Esophagus muscularis mucosa (tissue), 4 donors: ENCODE measurements around the gene EMD. TPM values are rescaled to one million over a fixed set of nuclear protein-coding genes. Genes with fewer than 3 reads are reported as not detected.

Experiments used
- DNase-seq: peaks from one replicate; pipeline ENCODE4 v3.0.0-alpha.2; 2017; ENCODE audit errors: extremely low spot score
- H3K27ac ChIP-seq, 4 donors: fragments of 200-600 bp; sonication (generic); replicated peaks in 1 of 4; 1 replicate in 3 of 4; 2 replicates in 1 of 4; pipeline ENCODE4 v1.5.1; 2016 to 2019; ENCODE audit warnings: mild to moderate bottlenecking in 1 of 4
- H3K27me3 ChIP-seq, 4 donors: fragments of 200-600 bp; sonication (generic); one replicate each; pipeline versions ENCODE4 v1.5.1 to v1.6.0; 2016 to 2019
- H3K36me3 ChIP-seq, 4 donors: fragments of 200-600 bp; sonication (generic); one replicate each; pipeline ENCODE4 v1.5.1; 2016 to 2019
- H3K4me1 ChIP-seq, 4 donors: fragments of 200-600 bp; sonication (generic); one replicate each; pipeline ENCODE4 v1.5.1; 2016 to 2019
- H3K4me3 ChIP-seq, 4 donors: fragments of 200-600 bp; sonication (generic); 1 replicate in 2 of 4; 2 replicates in 2 of 4; pipeline ENCODE4 v1.5.1; 2016 to 2019; ENCODE audit warnings: mild to moderate bottlenecking in 4 of 4, moderate library complexity in 1 of 4
- H3K9me3 ChIP-seq, 4 donors: fragments of 200-600 bp; sonication (generic); 1 replicate in 3 of 4; 2 replicates in 1 of 4; pipeline ENCODE4 v1.5.1; 2016 to 2019
- CTCF ChIP-seq, 3 experiments: fragments of 200-600 bp in 2 of 3; fragments of 450-650 bp in 1 of 3; sonication (generic) in 2 of 3; IDR thresholded peaks; one replicate each; pipeline ENCODE4 v1.5.1; 2017 to 2019; ENCODE audit warnings: antibody characterized with exemption in 3 of 3, mild to moderate bottlenecking in 2 of 3, moderate library complexity in 1 of 3
- EP300 ChIP-seq: sonication (generic); formaldehyde crosslinking; IDR thresholded peaks from one replicate; pipeline ENCODE4 v1.6.1; 2017; ENCODE audit warnings: antibody characterized with exemption
- POLR2A ChIP-seq: fragments of 450-650 bp; IDR thresholded peaks from one replicate; pipeline ENCODE4 v1.6.1; 2017; ENCODE audit warnings: antibody characterized with exemption, moderate library complexity, mild to moderate bottlenecking, low read depth
- POLR2AphosphoS5 ChIP-seq, 2 donors: sonication (generic); formaldehyde crosslinking; IDR thresholded peaks; one replicate each; pipeline ENCODE4 v1.6.1; 2017; ENCODE audit warnings: antibody characterized with exemption in 2 of 2
- WGBS: methylation state at CpG from one replicate; pipeline ENCODE4 v1.1.5; 2018; 5-methylcytosine and 5-hydroxymethylcytosine counted together
- intact Hi-C: fragments of 100-400 bp; cut with DNase I; formaldehyde crosslinking; loops from one replicate; pipeline ENCODE4 v1.15.1; 2023
- total RNA-seq, 4 donors: library from RNA; depleted of rRNA; stranded (reverse); fragments of >200 nt; gene quantifications; one replicate each; pipeline versions ENCODE4 v1.1.0 to v1.2.1, GENCODE V29; 2016

The EMD gene
- total RNA-seq, 4 donors from 2014 or later, result 37.0 to 64.7 (median 57.7) TPM

- H3K9me3 ChIP-seq, result no peaks in the 10 kb centered on the region
- 54% methylated on average over 5 of the region's 5 CpGs for WGBS
- H3K27ac ChIP-seq, result peak overlapping the region; percentile 96 to 97 (median 97)
- peak overlapping the region; percentile 67 to 75 (median 74) for H3K4me3 ChIP-seq
- intact Hi-C loops, result no loop called here
- no peak for DNase-seq
- no peaks in the 10 kb centered on the region for H3K27me3 ChIP-seq
- H3K36me3 ChIP-seq, result peaks cover 9 to 24% (median 13%) of the 10 kb centered on the region in 4 donors
- no peak for TF ChIP-seq POLR2A
- peak in 1 of 2 donors; percentile 51 for TF ChIP-seq POLR2AphosphoS5 (IDR thresholded peaks at IDR 0.05)
- peaks cover 19 to 49% (median 42%) of the 10 kb centered on the region in 4 donors for H3K4me1 ChIP-seq
Observed at GRCh38 chrX:154372612-154373022, 6.5 kb upstream of the EMD start.

- no peak for DNase-seq
- H3K9me3 ChIP-seq, result no peaks in the 10 kb centered on the region
- WGBS, result 54% methylated on average over 16 of the region's 23 CpGs
- peak in 1 of 2 donors; percentile 65 for TF ChIP-seq POLR2AphosphoS5 (IDR thresholded peaks at IDR 0.05)
- peak; percentile 39 to 51 (median 44) for TF ChIP-seq CTCF (IDR thresholded peaks at IDR 0.05)
- TF ChIP-seq EP300, result no peak
- intact Hi-C loops, result no loop called here
- H3K27ac ChIP-seq, result peak overlapping the region; percentile 96 to 97 (median 97)
- peak overlapping the region; percentile 67 to 75 (median 74) for H3K4me3 ChIP-seq
- H3K4me1 ChIP-seq, result peaks cover 13 to 45% (median 36%) of the 10 kb centered on the region in 4 donors
- peaks cover 0 to 16% (median 9%) of the 10 kb centered on the region in 4 donors for H3K36me3 ChIP-seq
- no peaks in the 10 kb centered on the region for H3K27me3 ChIP-seq
Observed at GRCh38 chrX:154373340-154374306, 5.5 kb upstream of the EMD start.

GRCh38 chrX:154374313-154375155 lies 4.6 kb upstream of the EMD start, which contains the start of gene FLNA:
TSS of gene FLNA (minus strand) at chrX:154374634. CDS start at chrX:154371245, 3,389 bp downstream.
- intact Hi-C loops, result no loop called here
- Histone ChIP-seq H3K9me3 (no peaks in the 10 kb centered on the region), H3K4me3 (peak within 1 kb of the TSS; percentile 67 to 75 (median 74)), H3K27me3 (no peaks in the 10 kb centered on the region), H3K27ac (peak within 1 kb of the TSS; percentile 96 to 97 (median 97)), H3K4me1 (peaks cover 13 to 43% (median 32%) of the 10 kb centered on the region in 4 donors), H3K36me3 (peaks cover 0 to 16% (median 9%) of the 10 kb centered on the region in 4 donors)
- TF ChIP-seq POLR2A (peak; percentile 44), CTCF (IDR thresholded peaks at IDR 0.05) (peak in 1 of 3 experiments; percentile 15), POLR2AphosphoS5 (IDR thresholded peaks at IDR 0.05) (peak in 1 of 2 donors; percentile 42), EP300 (no peak)
- WGBS, result 52% methylated on average over 51 of the region's 95 CpGs
- DNase-seq, result no peak

GRCh38 chrX:154375156-154375504 lies 4.0 kb upstream of the EMD start:
- 55% methylated on average over 10 of the region's 10 CpGs for WGBS

More at GRCh38 chrX:154375156-154375504, 4.0 kb upstream of the EMD start:
- TF ChIP-seq CTCF (IDR thresholded peaks at IDR 0.05), result no peak
- no peak for TF ChIP-seq POLR2A
- no peak for TF ChIP-seq POLR2AphosphoS5 (IDR thresholded peaks at IDR 0.05)
- TF ChIP-seq EP300, result no peak
- no peak for DNase-seq
- Histone ChIP-seq H3K9me3 (no peaks in the 10 kb centered on the region), H3K36me3 (peaks cover 0 to 16% (median 9%) of the 10 kb centered on the region in 4 donors), H3K4me1 (peaks cover 13 to 46% (median 36%) of the 10 kb centered on the region in 4 donors), H3K4me3 (peak overlapping the region; percentile 67 to 75 (median 74)), H3K27ac (peak overlapping the region; percentile 96 to 97 (median 97)), H3K27me3 (no peaks in the 10 kb centered on the region)
- intact Hi-C loops, result no loop called here
